HepG2 (cell line): ENCODE data around the gene ANXA9. TPM values are rescaled to one million over a fixed set of nuclear protein-coding genes. Genes with fewer than 3 reads are reported as not detected.

Experiments
- CCDC6 ChIP-seq: sonication (generic); formaldehyde crosslinking; IDR thresholded peaks from 2 replicates; pipeline ENCODE4 v1.8.1; 2022; ENCODE audit warnings: mild to moderate bottlenecking, missing genetic modification reagents, moderate library complexity
- EEA1 ChIP-seq: sonication (generic); formaldehyde crosslinking; IDR thresholded peaks from 2 replicates; pipeline ENCODE4 v1.5.1; 2020; ENCODE audit warnings: mild to moderate bottlenecking, missing genetic modification reagents, borderline replicate concordance
- FUBP1 ChIP-seq: sonication (generic); formaldehyde crosslinking; IDR thresholded peaks from 2 replicates; pipeline ENCODE4 v1.5.1; 2020; ENCODE audit warnings: missing genetic modification reagents, mild to moderate bottlenecking, borderline replicate concordance
- GABPA ChIP-seq, 2 experiments: IDR thresholded peaks; 2 replicates each; pipeline ENCODE4 v1.6.1; 2011 to 2016; ENCODE audit warnings: low read depth in 2 of 2, low read length in 1 of 2, missing biosample characterization in 1 of 2, missing genetic modification characterization in 1 of 2
- GLMP ChIP-seq: sonication (generic); formaldehyde crosslinking; IDR thresholded peaks from 2 replicates; pipeline ENCODE4 v1.9.0; 2021; ENCODE audit warnings: missing genetic modification reagents, mild to moderate bottlenecking, borderline replicate concordance
- KDM3A ChIP-seq: IDR thresholded peaks from 2 replicates; pipeline ENCODE4 v1.6.1; 2018; ENCODE audit warnings: low read depth, missing compliant biosample characterization
- NKX3-1 ChIP-seq: sonication (generic); formaldehyde crosslinking; IDR thresholded peaks from 2 replicates; pipeline ENCODE4 v1.5.0; 2020; ENCODE audit warnings: missing genetic modification reagents
- NR0B2 ChIP-seq: sonication (generic); formaldehyde crosslinking; IDR thresholded peaks from 2 replicates; pipeline ENCODE4 v1.4.0; 2020; ENCODE audit warnings: mild to moderate bottlenecking, missing genetic modification reagents
- NR2F1 ChIP-seq, 2 experiments: fragments of 450-650 bp in 1 of 2; formaldehyde crosslinking in 1 of 2; IDR thresholded peaks; 2 replicates each; pipeline versions ENCODE4 v1.5.0 to v1.6.1; 2016 to 2020; ENCODE audit warnings: mild to moderate bottlenecking in 1 of 2, missing compliant biosample characterization in 1 of 2, missing genetic modification reagents in 1 of 2, moderate library complexity in 1 of 2
- PITX1 ChIP-seq: sonication (generic); formaldehyde crosslinking; IDR thresholded peaks from 2 replicates; pipeline ENCODE4 v1.5.1; 2020; ENCODE audit warnings: mild to moderate bottlenecking, missing genetic modification reagents
- POLR2G ChIP-seq: fragments of 200-400 bp; formaldehyde crosslinking; IDR thresholded peaks from 2 replicates; pipeline ENCODE4 v1.6.1; 2018; ENCODE audit warnings: mild to moderate bottlenecking, low read depth, low read length, moderate library complexity
- SOX13 ChIP-seq, 3 experiments: fragments of 450-650 bp in 1 of 3; sonication (generic) in 1 of 3; formaldehyde crosslinking in 1 of 3; IDR thresholded peaks in 2 of 3; conservative IDR thresholded peaks in 1 of 3; 2 replicates each; pipeline versions ENCODE4 v1.5.0 to v1.6.1; 2016 to 2020; ENCODE audit warnings: antibody characterized with exemption in 1 of 3, mild to moderate bottlenecking in 1 of 3, missing compliant biosample characterization in 1 of 3, missing genetic modification reagents in 1 of 3, moderate library complexity in 1 of 3
- SRSF4 ChIP-seq: fragments of 200-400 bp; formaldehyde crosslinking; IDR thresholded peaks from one replicate; pipeline ENCODE4 v1.6.1; 2018; ENCODE audit warnings: mild to moderate bottlenecking, low read depth, low read length, moderate library complexity; ENCODE audit not compliant: poor library complexity, severe bottlenecking
- STAT5B ChIP-seq: sonication (generic); formaldehyde crosslinking; IDR thresholded peaks from 2 replicates; pipeline ENCODE4 v1.4.0; 2020; ENCODE audit warnings: missing genetic modification reagents
- ZNF20 ChIP-seq: sonication (generic); formaldehyde crosslinking; IDR thresholded peaks from 2 replicates; pipeline ENCODE4 v1.4.0; 2020; ENCODE audit warnings: mild to moderate bottlenecking, moderate library complexity, missing genetic modification reagents
- ZNF260 ChIP-seq: sonication (generic); formaldehyde crosslinking; IDR thresholded peaks from 2 replicates; pipeline ENCODE4 v1.4.0; 2020; ENCODE audit warnings: missing genetic modification reagents, low read depth, mild to moderate bottlenecking, borderline replicate concordance
- ZNF749 ChIP-seq: sonication (generic); formaldehyde crosslinking; IDR thresholded peaks from 2 replicates; pipeline ENCODE4 v1.8.0; 2022; ENCODE audit warnings: mild to moderate bottlenecking, missing genetic modification reagents, moderate library complexity, borderline replicate concordance
- polyA plus RNA-seq, 8 experiments: library from polyadenylated mRNA; depleted of rRNA in 3 of 8; stranded (reverse) in 7 of 8; unstranded in 1 of 8; fragments of >200 nt; fragmentation: Illumina TruSeq in 4 of 8; extraction: Trizol in 4 of 8; gene quantifications; 2 replicates each; pipeline versions ENCODE4 v1.2.1 to v1.2.3, GENCODE V29; 2011 to 2016; ENCODE audit warnings: low read depth in 4 of 8, missing spikeins in 1 of 8, mixed read lengths in 1 of 8; ENCODE audit not compliant: insufficient read depth in 1 of 8
- total RNA-seq, 5 experiments: library from RNA; depleted of rRNA; stranded (reverse); fragments of >200 nt; fragmentation: Illumina TruSeq; extraction: Trizol; gene quantifications; 2 replicates each; pipeline ENCODE4 v1.2.3, GENCODE V29; 2016; ENCODE audit warnings: low read depth in 1 of 5
- TF ChIP-seq, protein P1 (sequence below): sonication (generic); formaldehyde crosslinking; IDR thresholded peaks from 2 replicates; pipeline ENCODE4 v1.4.0; 2020; ENCODE audit warnings: missing genetic modification reagents
- TF ChIP-seq, protein P2 (sequence below): sonication (generic); formaldehyde crosslinking; IDR thresholded peaks from 2 replicates; pipeline ENCODE4 v1.4.0; 2020; ENCODE audit warnings: missing genetic modification reagents, borderline replicate concordance

ANXA9 gene
- total and polyA plus RNA-seq, 2 of the 13 experiments (the other 11 are each of a cell fraction or from before 2014, with no cell fraction given) = 13.3 to 23.9 TPM

DNA sequence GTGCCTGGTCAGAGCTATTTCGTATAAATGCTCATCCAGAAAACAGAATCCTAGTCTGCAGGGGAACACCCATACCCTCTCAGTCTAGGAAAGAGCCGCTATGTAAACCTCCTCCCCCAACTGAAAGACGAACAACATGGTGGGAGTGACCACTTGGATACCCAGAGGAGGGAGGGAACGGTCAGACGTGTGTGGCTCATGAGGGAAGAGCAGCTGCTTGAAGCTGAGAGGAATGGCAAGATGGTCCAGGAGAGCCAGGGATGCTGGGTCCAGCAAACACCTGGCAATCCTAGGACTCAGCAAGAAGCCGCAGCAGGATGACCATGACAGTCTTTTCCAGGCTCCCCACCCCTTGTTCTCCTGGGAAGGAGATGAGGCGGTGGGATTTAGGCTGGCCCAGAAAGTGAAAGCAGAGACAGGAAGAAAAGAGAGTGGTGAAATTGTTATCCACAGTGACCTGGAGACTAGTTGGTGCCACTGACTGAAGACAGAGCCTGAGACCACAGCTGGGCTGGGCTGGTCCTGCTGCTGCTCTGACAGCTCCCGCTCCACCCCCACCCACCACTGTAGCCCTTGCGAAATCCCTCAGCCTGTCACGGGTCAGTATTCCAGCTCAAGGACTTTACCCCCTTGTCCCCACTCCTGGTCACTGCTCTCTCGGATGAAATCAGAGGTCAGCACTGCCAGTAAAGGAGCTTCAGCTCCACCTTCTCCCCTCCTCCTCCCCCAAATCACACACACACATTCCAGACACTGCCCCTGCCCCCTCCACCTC, 11.1 kb upstream of the ANXA9 start (continued):
- no peak for TF ChIP-seq GLMP (CRISPR knock-in tag)
- TF ChIP-seq, protein P1, sequence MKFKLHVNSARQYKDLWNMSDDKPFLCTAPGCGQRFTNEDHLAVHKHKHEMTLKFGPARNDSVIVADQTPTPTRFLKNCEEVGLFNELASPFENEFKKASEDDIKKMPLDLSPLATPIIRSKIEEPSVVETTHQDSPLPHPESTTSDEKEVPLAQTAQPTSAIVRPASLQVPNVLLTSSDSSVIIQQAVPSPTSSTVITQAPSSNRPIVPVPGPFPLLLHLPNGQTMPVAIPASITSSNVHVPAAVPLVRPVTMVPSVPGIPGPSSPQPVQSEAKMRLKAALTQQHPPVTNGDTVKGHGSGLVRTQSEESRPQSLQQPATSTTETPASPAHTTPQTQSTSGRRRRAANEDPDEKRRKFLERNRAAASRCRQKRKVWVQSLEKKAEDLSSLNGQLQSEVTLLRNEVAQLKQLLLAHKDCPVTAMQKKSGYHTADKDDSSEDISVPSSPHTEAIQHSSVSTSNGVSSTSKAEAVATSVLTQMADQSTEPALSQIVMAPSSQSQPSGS (CRISPR knock-in tag) = peak; percentile 74
- peak; percentile 89; the same call in 1 of the 2 replicates for TF ChIP-seq CCDC6 (CRISPR knock-in tag)
- TF ChIP-seq NR2F1 (CRISPR knock-in tag; IDR thresholded peaks at IDR 0.05) = peak; percentile 85 to 91; a peak in 3 of 4 replicates
- no peak for TF ChIP-seq SRSF4
- no peak for TF ChIP-seq GABPA (IDR thresholded peaks at IDR 0.05; ENCODE audit: low read depth, low read length)
- TF ChIP-seq GABPA (CRISPR knock-in tag; IDR thresholded peaks at IDR 0.05; ENCODE audit: low read depth) = peak; percentile 50
- no peak for TF ChIP-seq NKX3-1 (CRISPR knock-in tag)
- TF ChIP-seq ZNF20 (CRISPR knock-in tag) = no peak
- no peak; the same call in 1 of the 2 replicates for TF ChIP-seq ZNF749 (CRISPR knock-in tag)
- TF ChIP-seq SOX13 (IDR thresholded peaks at IDR 0.05) = peak; percentile 73; the same call in 1 of the 2 replicates
- TF ChIP-seq SOX13 (CRISPR knock-in tag; conservative IDR thresholded peaks at IDR 0.05 in 1 of 2, IDR thresholded peaks at IDR 0.05 in 1 of 2) = peak in 1 of 2 experiments; percentile 85; a peak in 3 of 4 replicates
- no peak for TF ChIP-seq FUBP1 (CRISPR knock-in tag)
- TF ChIP-seq, protein P2, sequence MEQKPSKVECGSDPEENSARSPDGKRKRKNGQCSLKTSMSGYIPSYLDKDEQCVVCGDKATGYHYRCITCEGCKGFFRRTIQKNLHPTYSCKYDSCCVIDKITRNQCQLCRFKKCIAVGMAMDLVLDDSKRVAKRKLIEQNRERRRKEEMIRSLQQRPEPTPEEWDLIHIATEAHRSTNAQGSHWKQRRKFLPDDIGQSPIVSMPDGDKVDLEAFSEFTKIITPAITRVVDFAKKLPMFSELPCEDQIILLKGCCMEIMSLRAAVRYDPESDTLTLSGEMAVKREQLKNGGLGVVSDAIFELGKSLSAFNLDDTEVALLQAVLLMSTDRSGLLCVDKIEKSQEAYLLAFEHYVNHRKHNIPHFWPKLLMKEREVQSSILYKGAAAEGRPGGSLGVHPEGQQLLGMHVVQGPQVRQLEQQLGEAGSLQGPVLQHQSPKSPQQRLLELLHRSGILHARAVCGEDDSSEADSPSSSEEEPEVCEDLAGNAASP (CRISPR knock-in tag) = peak; percentile 93
- no peak for TF ChIP-seq STAT5B (CRISPR knock-in tag)
- TF ChIP-seq EEA1 = 0 out of 2 replicates have a peak, but pooled peaks have one; percentile 9
- peak; percentile 35; the same call in 1 of the 2 replicates for TF ChIP-seq KDM3A (CRISPR knock-in tag)
- TF ChIP-seq PITX1 = peak; percentile 91
- TF ChIP-seq NR0B2 (CRISPR knock-in tag) = peak; percentile 71; the same call in 1 of the 2 replicates
- 0 out of 2 replicates have a peak, but pooled peaks have one; percentile 33 for TF ChIP-seq POLR2G
- no peak for TF ChIP-seq ZNF260 (CRISPR knock-in tag)
